ENCODE results near the gene RIPPLY2.

Gene RIPPLY2

GRCh38 chr6:83905648-83906047 lies 52.5 kb downstream of the RIPPLY2 start:
- no peak for DNase-seq (ENCODE audit: low read depth, low spot score)

All from astrocyte of the hippocampus (primary cell).